ENCODE data around the gene NBEA. TPM values are rescaled to one million over a fixed set of nuclear protein-coding genes. Genes with fewer than 3 reads are reported as not detected.

The NBEA gene
- total RNA-seq, 1 donor = 4.0 TPM

GRCh38 chr13:35190241-35190640 lies 248.2 kb downstream of the NBEA start:
- Histone ChIP-seq H2AFZ (ENCODE audit: low read length) (no peak overlapping the region), H3K4me2 (ENCODE audit: insufficient read depth, low read length) (no peak overlapping the region), H3K79me2 (ENCODE audit: insufficient read depth, low read length) (no peaks in the 10 kb centered on the region), H3K36me3 (ENCODE audit: insufficient read depth, low read length) (no peaks in the 10 kb centered on the region), H3K27me3 (ENCODE audit: insufficient read depth, low read length) (no peaks in the 10 kb centered on the region), H3K9me3 (ENCODE audit: low read depth, low read length) (no peaks in the 10 kb centered on the region), H3K4me3 (ENCODE audit: insufficient read depth, low read length) (no peak overlapping the region), H3K4me1 (ENCODE audit: insufficient read depth, low read length) (no peaks in the 10 kb centered on the region), H4K20me1 (ENCODE audit: insufficient read depth, low read length) (no peaks in the 10 kb centered on the region), H3K27ac (ENCODE audit: low read depth, low read length) (no peak overlapping the region)
- no peak for DNase-seq (ENCODE audit: insufficient read length, low spot score, missing footprints)
- TF ChIP-seq CTCF (IDR thresholded peaks at IDR 0.05; ENCODE audit: extremely low read depth, low read depth, low read length) = no peak

GRCh38 chr13:35191883-35192282 lies 249.8 kb downstream of the NBEA start:
- no peaks in the 10 kb centered on the region for H4K20me1 ChIP-seq (ENCODE audit: insufficient read depth, low read length)
- H3K4me2 ChIP-seq (ENCODE audit: insufficient read depth, low read length) = no peak overlapping the region
- no peak for TF ChIP-seq CTCF (IDR thresholded peaks at IDR 0.05; ENCODE audit: extremely low read depth, low read depth, low read length)
- H3K27ac ChIP-seq (ENCODE audit: low read depth, low read length) = no peak overlapping the region
- no peaks in the 10 kb centered on the region for H3K36me3 ChIP-seq (ENCODE audit: insufficient read depth, low read length)
- H3K4me3 ChIP-seq (ENCODE audit: insufficient read depth, low read length) = no peak overlapping the region
- H3K9me3 ChIP-seq (ENCODE audit: low read depth, low read length) = no peaks in the 10 kb centered on the region
- H2AFZ ChIP-seq (ENCODE audit: low read length) = no peak overlapping the region
- no peaks in the 10 kb centered on the region for H3K79me2 ChIP-seq (ENCODE audit: insufficient read depth, low read length)
- no peaks in the 10 kb centered on the region for H3K27me3 ChIP-seq (ENCODE audit: insufficient read depth, low read length)
- no peaks in the 10 kb centered on the region for H3K4me1 ChIP-seq (ENCODE audit: insufficient read depth, low read length)
- DNase-seq (ENCODE audit: insufficient read length, low spot score, missing footprints) = no peak

GRCh38 chr13:35198613-35199200 lies 256.6 kb downstream of the NBEA start:
- Histone ChIP-seq H4K20me1 (ENCODE audit: insufficient read depth, low read length) (no peaks in the 10 kb centered on the region), H2AFZ (ENCODE audit: low read length) (no peak overlapping the region), H3K9me3 (ENCODE audit: low read depth, low read length) (no peaks in the 10 kb centered on the region), H3K4me3 (ENCODE audit: insufficient read depth, low read length) (no peak overlapping the region), H3K4me2 (ENCODE audit: insufficient read depth, low read length) (no peak overlapping the region), H3K79me2 (ENCODE audit: insufficient read depth, low read length) (no peaks in the 10 kb centered on the region), H3K27me3 (ENCODE audit: insufficient read depth, low read length) (no peaks in the 10 kb centered on the region), H3K36me3 (ENCODE audit: insufficient read depth, low read length) (no peaks in the 10 kb centered on the region), H3K4me1 (ENCODE audit: insufficient read depth, low read length) (no peaks in the 10 kb centered on the region), H3K27ac (ENCODE audit: low read depth, low read length) (no peak overlapping the region)
- DNase-seq (ENCODE audit: insufficient read length, low spot score, missing footprints) = no peak
- no peak for TF ChIP-seq CTCF (IDR thresholded peaks at IDR 0.05; ENCODE audit: extremely low read depth, low read depth, low read length)

- no peak for TF ChIP-seq CTCF (IDR thresholded peaks at IDR 0.05; ENCODE audit: extremely low read depth, low read depth, low read length)
- Histone ChIP-seq H3K4me1 (ENCODE audit: insufficient read depth, low read length) (no peaks in the 10 kb centered on the region), H3K36me3 (ENCODE audit: insufficient read depth, low read length) (no peaks in the 10 kb centered on the region), H3K79me2 (ENCODE audit: insufficient read depth, low read length) (no peaks in the 10 kb centered on the region), H3K4me3 (ENCODE audit: insufficient read depth, low read length) (no peak overlapping the region), H3K4me2 (ENCODE audit: insufficient read depth, low read length) (no peak overlapping the region), H3K9me3 (ENCODE audit: low read depth, low read length) (no peaks in the 10 kb centered on the region), H3K27ac (ENCODE audit: low read depth, low read length) (no peak overlapping the region), H3K27me3 (ENCODE audit: insufficient read depth, low read length) (no peaks in the 10 kb centered on the region), H4K20me1 (ENCODE audit: insufficient read depth, low read length) (no peaks in the 10 kb centered on the region), H2AFZ (ENCODE audit: low read length) (no peak overlapping the region)
- no peak for DNase-seq (ENCODE audit: insufficient read length, low spot score, missing footprints)
Measured at GRCh38 chr13:35208587-35208986, 266.5 kb downstream of the NBEA start.
